GM23248 (cell line): Measurements from ENCODE around the gene SERP2. TPM values are rescaled to one million over a fixed set of nuclear protein-coding genes. Genes with fewer than 3 reads are reported as not detected.
"Not testable (repeated sequence)": the region's sequence is repeated elsewhere in the genome, so short reads cannot be mapped to it uniquely, and the experiment has no call there.

Experiments used
- DNase-seq: peaks from one replicate; pipeline ENCODE4 v3.0.0-alpha.2; 2015
- H2AFZ ChIP-seq: fragments of 200-600 bp; sonication (generic); 2 replicates; pipeline ENCODE4 v1.6.1; 2016; ENCODE audit warnings: antibody characterized with exemption
- H3F3A ChIP-seq: fragments of 200-600 bp; sonication (generic); 2 replicates; pipeline ENCODE4 v1.6.1; 2016; ENCODE audit warnings: mild to moderate bottlenecking, antibody characterized with exemption, mixed run types; ENCODE audit not compliant: insufficient read depth
- H3K27ac ChIP-seq: fragments of 200-600 bp; sonication (generic); 2 replicates; pipeline ENCODE4 v1.5.1; 2016; ENCODE audit warnings: mild to moderate bottlenecking
- H3K27me3 ChIP-seq: fragments of 200-600 bp; sonication (generic); replicated peaks from 2 replicates; pipeline ENCODE4 v1.6.1; 2016; ENCODE audit warnings: mild to moderate bottlenecking; ENCODE audit not compliant: insufficient read depth
- H3K36me3 ChIP-seq: fragments of 200-600 bp; sonication (generic); 2 replicates; pipeline ENCODE4 v1.6.1; 2016; ENCODE audit warnings: low read depth, mild to moderate bottlenecking
- H3K4me1 ChIP-seq: fragments of 200-600 bp; sonication (generic); 2 replicates; pipeline ENCODE4 v1.6.1; 2016; ENCODE audit warnings: mild to moderate bottlenecking; ENCODE audit not compliant: insufficient read depth
- H3K4me2 ChIP-seq: fragments of 200-600 bp; sonication (generic); one replicate; pipeline ENCODE4 v1.6.1; 2016; ENCODE audit warnings: mild to moderate bottlenecking; ENCODE audit not compliant: unreplicated experiment
- H3K4me3 ChIP-seq: fragments of 200-600 bp; sonication (generic); 2 replicates; pipeline ENCODE4 v1.5.1; 2016; ENCODE audit warnings: mild to moderate bottlenecking
- H3K79me2 ChIP-seq: fragments of 200-600 bp; sonication (generic); 2 replicates; pipeline ENCODE4 v1.6.1; 2016; ENCODE audit warnings: mild to moderate bottlenecking; ENCODE audit not compliant: insufficient read depth
- H3K9ac ChIP-seq: fragments of 200-600 bp; sonication (generic); 2 replicates; pipeline ENCODE4 v1.6.1; 2016; ENCODE audit warnings: mild to moderate bottlenecking
- H3K9me2 ChIP-seq: fragments of 200-600 bp; sonication (generic); 2 replicates; pipeline ENCODE4 v1.6.1; 2016; ENCODE audit warnings: mixed run types, mild to moderate bottlenecking, moderate library complexity; ENCODE audit not compliant: insufficient read depth
- H3K9me3 ChIP-seq: fragments of 200-600 bp; sonication (generic); one replicate; pipeline ENCODE4 v1.6.1; 2017; ENCODE audit warnings: low read depth
- H4K20me1 ChIP-seq: fragments of 200-600 bp; sonication (generic); 2 replicates; pipeline ENCODE4 v1.6.0; 2016; ENCODE audit not compliant: insufficient read depth
- EZH2 ChIP-seq: fragments of 200-600 bp; sonication (generic); IDR thresholded peaks from 2 replicates; pipeline ENCODE4 v1.6.1; 2018; ENCODE audit warnings: antibody characterized with exemption, mild to moderate bottlenecking; ENCODE audit not compliant: insufficient read depth, poor library complexity, severe bottlenecking
- EZH2phosphoT487 ChIP-seq: fragments of 200-600 bp; sonication (generic); IDR thresholded peaks from 2 replicates; pipeline ENCODE4 v1.6.1; 2018; ENCODE audit warnings: antibody characterized with exemption, moderate library complexity, mild to moderate bottlenecking, low read depth; ENCODE audit not compliant: insufficient read depth
- WGBS, 2 experiments: methylation state at CpG; one replicate each; pipeline ENCODE4 v1.1.6; 2015 to 2017; ENCODE audit warnings: low lambda C conversion rate in 2 of 2, low coverage in 1 of 2; ENCODE audit errors: missing lambda C conversion rate in 2 of 2; 5-methylcytosine and 5-hydroxymethylcytosine counted together
- in situ Hi-C: fragments of 300-500 bp; cut with MboI; formaldehyde crosslinking; loops from 2 replicates; pipeline ENCODE4 v1.15.0; 2020
- polyA plus RNA-seq: library from polyadenylated mRNA; unstranded; fragments of >200 nt; fragmentation: Nextera tagmentation; extraction: Ambion mirVana; gene quantifications from 2 replicates; pipeline ENCODE4 v1.2.1, GENCODE V29; 2016
- total RNA-seq: library from RNA; depleted of rRNA; stranded (reverse); fragments of >200 nt; shearing (Covaris generic); gene quantifications from 2 replicates; pipeline ENCODE4 v1.2.3, GENCODE V29; 2014; rRNA removed

The SERP2 gene
- 2.8 and 5.6 TPM in 2 replicates for total RNA-seq
- polyA plus RNA-seq, result 3.2 and 4.2 TPM in 2 replicates

DNA sequence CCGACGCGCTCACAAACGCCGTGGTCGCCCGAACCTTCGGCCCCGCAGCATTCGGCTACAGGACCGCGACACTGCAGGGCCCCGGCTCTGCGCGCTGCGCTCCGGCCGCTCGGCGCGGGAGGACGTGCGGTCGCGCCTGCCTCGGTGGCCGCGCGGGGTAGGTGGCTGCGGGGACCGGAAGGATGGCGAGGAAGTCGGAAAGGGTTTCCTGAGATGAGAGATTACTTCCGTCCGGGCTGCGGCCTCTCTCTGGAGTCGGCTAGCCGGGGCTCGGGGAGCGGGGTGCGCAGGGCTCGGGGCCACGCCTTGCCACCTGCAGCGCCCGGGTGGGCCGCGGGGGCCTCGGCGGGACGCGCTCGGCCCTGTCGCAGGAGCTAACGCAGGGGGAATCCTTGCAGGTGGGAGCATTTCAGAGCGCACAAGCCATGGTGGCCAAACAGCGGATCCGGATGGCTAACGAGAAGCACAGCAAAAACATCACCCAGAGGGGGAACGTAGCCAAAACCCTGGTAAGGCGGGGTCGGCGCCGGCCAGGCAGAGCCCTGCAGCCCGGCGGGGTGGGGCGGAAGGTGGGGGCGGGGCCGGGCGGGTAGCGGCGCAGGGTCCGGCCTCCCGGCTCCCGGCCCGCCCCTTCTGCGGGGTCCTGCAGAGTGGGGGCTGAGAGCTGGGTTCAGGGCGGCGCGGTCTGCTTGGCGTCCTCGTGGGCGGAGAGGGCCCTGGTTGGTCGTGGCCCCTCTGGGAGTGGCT is at the start of gene SERP2:
TSS of gene SERP2 (plus strand) at position 224 of the 747 bp plus-strand sequence. CDS start at position 426, 202 bp downstream.
- no peaks in the 10 kb centered on the region for H3K9me2 ChIP-seq
- no peaks in the 10 kb centered on the region for H3K79me2 ChIP-seq
- peak within 1 kb of the TSS; percentile 76 for H3K4me3 ChIP-seq
- no peaks in the 10 kb centered on the region for H3K9me3 ChIP-seq
- in situ Hi-C loops, result no loop called here
- H3K4me2 ChIP-seq, result peak within 1 kb of the TSS; percentile 95
- TF ChIP-seq EZH2phosphoT487 (no peak), EZH2 (no peak)
- no peaks in the 10 kb centered on the region; the same call in 1 of the 2 replicates for H3F3A ChIP-seq
- no peaks in the 10 kb centered on the region for H3K4me1 ChIP-seq
- H3K9ac ChIP-seq, result peak within 1 kb of the TSS; percentile 62
- peak; percentile 43 for DNase-seq
- no peaks in the 10 kb centered on the region for H3K27me3 ChIP-seq
- peak within 1 kb of the TSS; percentile 92 for H2AFZ ChIP-seq
- no peaks in the 10 kb centered on the region for H4K20me1 ChIP-seq
- WGBS, 2 experiments, result 8 to 9% methylated on average over 44 to 49 of the region's 83 CpGs
- no peak within 1 kb of the TSS for H3K27ac ChIP-seq
- H3K36me3 ChIP-seq, result no peaks in the 10 kb centered on the region

DNA sequence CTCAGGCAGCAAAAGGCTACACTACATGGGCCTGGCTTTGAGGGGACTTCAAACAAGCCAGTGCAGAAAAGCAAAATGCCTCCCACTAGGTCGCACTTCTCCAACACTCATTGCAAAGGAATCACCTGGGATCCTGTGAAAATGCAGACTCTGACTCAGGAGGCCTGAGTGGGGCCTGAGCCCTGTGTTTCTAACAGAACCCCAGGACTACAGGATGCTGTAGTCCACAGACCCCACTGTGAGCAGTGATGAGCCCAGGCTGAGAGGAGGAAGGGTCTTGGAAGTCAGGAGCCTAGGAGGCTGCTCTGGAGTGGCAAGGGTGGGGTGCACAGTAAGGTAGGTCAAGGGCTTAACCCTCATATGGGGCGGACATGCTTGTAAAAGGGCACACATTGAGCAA is 46.7 kb upstream of the SERP2 start:
- no peak for DNase-seq
- no peaks in the 10 kb centered on the region for H3K27me3 ChIP-seq
- no peaks in the 10 kb centered on the region for H3K79me2 ChIP-seq
- H3K4me3 ChIP-seq, result no peak overlapping the region
- H3F3A ChIP-seq, result peaks cover 3% of the 10 kb centered on the region; the same call in 1 of the 2 replicates
- H3K27ac ChIP-seq, result no peak overlapping the region
- H3K9ac ChIP-seq, result no peak overlapping the region
- no peak overlapping the region for H2AFZ ChIP-seq
- TF ChIP-seq EZH2 (no peak), EZH2phosphoT487 (no peak)
- H3K9me3 ChIP-seq, result no peaks in the 10 kb centered on the region
- in situ Hi-C loops, result no loop called here
- 75 to 87% methylated on average over 2 of the region's 2 CpGs for WGBS, 2 experiments
- H3K9me2 ChIP-seq, result no peaks in the 10 kb centered on the region
- no peaks in the 10 kb centered on the region for H3K36me3 ChIP-seq
- no peak overlapping the region for H3K4me2 ChIP-seq
- peaks cover 14% of the 10 kb centered on the region for H3K4me1 ChIP-seq
- H4K20me1 ChIP-seq, result no peaks in the 10 kb centered on the region

DNA sequence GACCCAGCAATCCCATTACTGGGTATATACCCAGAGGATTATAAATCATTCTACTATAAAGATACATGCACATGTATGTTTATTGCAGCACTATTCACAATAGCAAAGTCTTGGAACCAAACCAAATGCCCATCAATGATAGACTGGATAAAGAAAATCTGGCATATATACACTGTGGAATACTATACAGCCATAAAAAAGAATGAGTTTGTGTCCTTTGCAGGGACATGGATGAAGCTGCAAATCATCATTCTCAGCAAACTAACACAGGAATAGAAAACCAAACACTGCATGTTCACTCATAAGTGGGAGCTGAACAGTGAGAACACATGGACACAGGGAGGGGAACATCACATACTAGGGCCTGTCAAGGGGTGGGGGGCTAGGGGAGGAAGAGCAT is 44.6 kb upstream of the SERP2 start:
- H3K36me3 ChIP-seq, H2AFZ ChIP-seq, H3K9me3 ChIP-seq, H3K4me2 ChIP-seq, H3K27me3 ChIP-seq, DNase-seq, H3K9ac ChIP-seq, H3K4me3 ChIP-seq, in situ Hi-C loops, H3K79me2 ChIP-seq, H3K9me2 ChIP-seq, H3K27ac ChIP-seq, H4K20me1 ChIP-seq, H3F3A ChIP-seq: not testable (repeated sequence)
- H3K4me1 ChIP-seq, result peaks cover 18% of the 10 kb centered on the region

DNA sequence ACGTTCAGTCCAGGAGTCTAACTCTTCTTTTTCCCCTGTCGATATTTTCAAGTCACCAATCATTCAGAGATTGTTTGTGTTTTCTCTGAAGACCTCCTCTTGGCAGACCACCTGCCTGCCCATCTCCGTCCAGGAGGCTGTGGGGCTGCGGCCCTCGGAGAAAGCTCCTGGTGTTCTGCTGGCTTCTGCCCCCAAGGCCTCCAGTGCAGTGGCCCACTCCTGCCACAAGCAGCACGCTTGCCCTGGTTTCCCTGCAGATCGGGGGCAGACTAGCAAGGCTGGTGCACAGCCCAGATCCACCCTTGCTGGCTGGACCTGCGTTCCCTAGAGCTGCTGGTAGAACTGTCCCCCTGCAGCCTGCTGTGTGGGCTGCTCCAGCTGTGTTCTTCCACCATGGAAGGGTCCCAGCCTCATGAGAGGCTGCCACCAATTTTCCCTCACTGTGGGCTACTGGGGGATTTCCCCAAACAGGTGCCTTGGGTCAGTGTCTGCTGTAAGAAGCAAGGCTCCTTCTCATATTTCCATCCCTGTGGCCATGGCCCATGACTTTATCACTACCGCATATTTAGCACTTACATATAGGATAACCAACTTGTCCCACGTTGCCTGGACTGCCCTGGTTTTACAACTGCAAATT is 43.6 kb upstream of the SERP2 start:
- Histone ChIP-seq H3K27me3 (no peaks in the 10 kb centered on the region), H3K9me2 (no peaks in the 10 kb centered on the region), H3K9me3 (no peaks in the 10 kb centered on the region), H3K79me2 (no peaks in the 10 kb centered on the region), H2AFZ (no peak overlapping the region), H3K4me3 (no peak overlapping the region), H3K4me2 (no peak overlapping the region), H3K4me1 (peaks cover 18% of the 10 kb centered on the region), H3K27ac (no peak overlapping the region), H3K36me3 (no peaks in the 10 kb centered on the region), H4K20me1 (no peaks in the 10 kb centered on the region), H3F3A (peaks cover 3% of the 10 kb centered on the region; the same call in 1 of the 2 replicates), H3K9ac (no peak overlapping the region)
- 87 to 93% methylated on average over 10 of the region's 10 CpGs for WGBS, 2 experiments
- in situ Hi-C loops, result no loop called here
- TF ChIP-seq EZH2phosphoT487 (no peak), EZH2 (no peak)
- DNase-seq, result no peak
